CD4-positive, alpha-beta T cell treated with Interleukin-12 subunit alpha and Interleukin-12 subunit beta, for 1 hour (primary cell): ENCODE measurements around the gene GGA2.
"Not testable (repeated sequence)": the region's sequence is repeated elsewhere in the genome, so short reads cannot be mapped to it uniquely, and the experiment has no call there.

ENCODE experiments used
- DNase-seq: peaks from one replicate; pipeline ENCODE4 v3.0.0-alpha.2; 2020

GGA2 gene

DNA sequence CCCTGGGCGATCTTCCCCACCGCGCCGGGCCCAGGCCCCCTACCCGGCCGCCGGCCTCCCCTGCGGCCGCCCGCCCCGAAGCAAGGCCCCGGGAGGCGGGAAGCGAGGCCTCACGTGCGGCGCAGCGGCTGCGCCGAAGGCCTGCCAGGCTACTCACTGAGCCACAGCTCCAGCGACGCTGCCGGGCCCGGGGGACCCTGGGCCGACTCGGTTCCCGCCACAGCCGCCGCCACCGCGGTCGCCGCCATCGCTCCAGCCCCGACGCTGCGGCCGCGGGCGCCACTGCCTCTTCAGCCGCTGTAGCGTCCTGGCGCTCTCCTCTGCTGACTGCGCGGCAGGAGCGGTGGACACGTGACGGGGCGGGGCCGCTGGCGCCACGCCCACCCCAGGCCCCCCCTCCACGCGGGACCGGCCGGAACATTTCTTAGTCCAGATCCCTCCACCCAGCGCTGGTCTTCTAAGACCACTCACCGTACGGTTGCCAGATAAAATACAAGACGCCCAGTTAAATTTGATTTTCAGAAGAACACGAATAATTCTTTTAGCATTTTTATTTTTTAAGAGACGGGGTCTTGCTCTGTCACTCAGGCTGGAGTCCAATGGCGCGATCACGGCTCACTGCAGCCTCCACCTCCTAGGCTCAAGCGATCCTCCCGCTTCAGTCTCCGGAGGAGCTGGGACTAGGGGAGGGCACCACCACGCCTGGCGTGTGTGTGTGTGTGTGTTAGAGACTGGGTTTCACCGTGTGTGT, at the start of gene GGA2:
Gene GGA2 (minus strand): TSS at position 331 of the 751 bp plus-strand sequence. CDS start 83 bp downstream, at position 248.
- DNase-seq: peak; percentile 81

DNA sequence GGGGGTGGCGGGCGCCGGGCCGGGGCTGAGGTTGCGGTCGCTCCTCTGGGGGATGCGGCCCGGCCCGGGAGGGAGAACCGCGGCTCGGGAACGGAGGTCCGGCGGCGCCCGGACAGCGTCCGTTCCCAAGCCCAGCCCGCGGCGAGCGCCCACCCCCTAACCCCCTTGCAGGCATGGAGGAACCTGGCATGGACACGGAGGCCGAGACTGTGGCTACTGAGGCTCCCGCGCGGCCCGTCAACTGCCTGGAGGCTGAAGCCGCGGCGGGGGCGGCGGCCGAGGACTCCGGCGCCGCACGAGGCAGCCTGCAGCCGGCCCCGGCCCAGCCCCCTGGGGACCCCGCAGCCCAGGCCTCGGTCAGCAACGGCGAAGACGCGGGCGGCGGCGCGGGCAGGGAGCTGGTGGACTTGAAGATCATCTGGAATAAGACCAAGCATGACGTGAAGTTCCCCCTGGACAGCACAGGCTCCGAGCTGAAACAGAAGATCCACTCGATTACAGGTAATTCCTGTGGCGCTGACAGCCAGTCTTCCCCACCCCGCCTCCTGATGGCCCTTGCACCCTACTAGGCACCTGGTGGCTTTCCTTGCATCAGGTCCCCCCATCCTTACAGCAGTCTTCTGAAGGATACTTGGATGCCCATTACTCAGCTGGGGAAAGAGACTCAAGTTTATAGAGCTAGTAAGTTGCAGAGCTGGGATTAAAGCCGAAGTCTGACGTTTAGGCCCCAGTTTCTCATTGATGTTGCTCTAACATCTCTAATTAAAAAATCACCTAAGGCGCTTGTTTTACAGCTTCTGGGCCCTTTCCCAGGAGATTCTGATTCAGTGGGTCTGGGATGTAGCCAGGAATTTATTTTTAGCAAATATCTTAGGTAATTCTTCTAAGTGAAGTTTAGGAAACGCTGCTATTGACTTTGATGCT, 47.7 kb upstream of the GGA2 start:
- DNase-seq: no peak

GRCh38 chr16:23556881-23557778, 46.8 kb upstream of the GGA2 start, which contains the start of the genes EARS2 and UBFD1:
Gene EARS2 (minus strand): TSS chr16:23557350. CDS start chr16:23557343, 7 bp downstream.
Gene UBFD1 (plus strand): TSS chr16:23557727. CDS start chr16:23557743, 16 bp downstream.
- DNase-seq: peak; percentile 96

DNA sequence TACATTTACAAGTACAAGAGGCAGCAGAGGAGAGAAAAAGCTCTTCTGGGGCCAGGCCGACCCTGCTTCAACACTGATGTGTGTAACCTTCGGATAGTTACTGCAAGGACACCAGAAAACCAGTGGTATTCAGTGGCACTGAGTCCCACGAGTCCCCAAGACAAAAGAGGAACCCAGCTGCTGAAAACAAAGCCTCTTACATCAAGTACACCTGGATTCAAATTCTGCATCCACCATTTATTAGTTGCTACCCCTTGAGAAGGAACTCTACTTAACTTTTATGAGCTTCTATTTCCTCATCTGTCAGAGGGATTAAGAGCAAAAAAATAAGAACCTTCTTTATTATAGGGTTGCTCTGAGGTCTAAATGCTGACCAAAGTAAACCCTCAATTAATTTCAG, 44.2 kb upstream of the GGA2 start:
- DNase-seq: no peak

GRCh38 chr16:23552161-23552560, 41.9 kb upstream of the GGA2 start:
- no peak for DNase-seq

DNA sequence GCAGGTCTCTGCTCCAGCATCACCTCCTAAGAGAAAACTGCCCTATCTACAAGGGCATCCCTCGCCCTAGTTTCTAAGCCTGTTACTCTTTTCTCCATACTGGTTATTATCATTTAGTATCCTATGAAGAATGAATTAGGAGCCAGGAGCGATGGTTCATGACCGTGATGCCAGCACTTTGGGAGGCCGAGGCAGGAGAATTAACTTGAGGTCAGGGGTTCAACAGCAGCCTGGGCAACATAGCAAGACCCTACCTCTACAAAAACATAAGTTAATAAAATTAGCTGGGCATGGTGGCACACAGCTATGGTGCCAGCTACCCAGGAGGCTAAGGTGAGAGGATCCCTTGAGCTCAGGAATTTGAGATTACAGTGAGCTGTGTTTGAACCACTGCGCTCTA, 39.6 kb upstream of the GGA2 start:
- no peak for DNase-seq

DNA sequence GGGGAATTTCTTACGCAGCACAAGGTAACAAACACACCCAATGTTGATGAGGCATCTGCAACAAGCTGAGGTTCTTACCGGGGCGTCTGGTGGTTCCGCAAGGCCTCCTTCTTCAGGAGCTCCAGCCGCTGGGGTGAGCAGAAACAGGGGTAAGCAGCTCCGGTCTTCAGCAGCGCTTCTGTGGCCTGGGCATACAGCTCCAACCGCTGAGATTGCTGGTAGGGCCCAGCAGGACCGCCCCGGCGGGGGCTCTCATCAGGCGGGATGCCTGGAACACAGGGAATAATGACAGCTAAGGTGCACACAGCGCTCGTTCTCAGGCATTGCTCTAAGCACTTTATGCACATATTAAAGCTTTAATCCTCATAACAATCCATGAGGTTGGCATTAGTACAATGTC, 34.1 kb upstream of the GGA2 start:
- DNase-seq: no peak

DNA sequence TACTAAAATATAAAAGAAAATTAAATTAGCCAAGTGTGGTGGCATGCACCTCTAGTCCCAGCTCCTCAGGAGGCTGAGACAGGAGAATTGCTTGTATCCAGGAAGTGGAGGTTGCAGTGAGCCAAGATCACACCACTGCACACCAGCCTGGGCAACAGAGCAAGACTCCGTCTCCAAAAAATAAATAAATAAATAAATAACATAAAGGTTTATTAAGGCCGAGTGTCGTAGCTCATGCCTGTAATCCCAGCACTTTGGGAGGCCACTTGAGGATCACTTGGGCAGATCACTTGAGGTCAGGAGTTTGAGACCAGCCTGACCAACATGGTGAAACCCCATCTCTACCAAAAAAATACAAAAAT, 30.5 kb upstream of the GGA2 start:
- not testable (repeated sequence) for DNase-seq

DNA sequence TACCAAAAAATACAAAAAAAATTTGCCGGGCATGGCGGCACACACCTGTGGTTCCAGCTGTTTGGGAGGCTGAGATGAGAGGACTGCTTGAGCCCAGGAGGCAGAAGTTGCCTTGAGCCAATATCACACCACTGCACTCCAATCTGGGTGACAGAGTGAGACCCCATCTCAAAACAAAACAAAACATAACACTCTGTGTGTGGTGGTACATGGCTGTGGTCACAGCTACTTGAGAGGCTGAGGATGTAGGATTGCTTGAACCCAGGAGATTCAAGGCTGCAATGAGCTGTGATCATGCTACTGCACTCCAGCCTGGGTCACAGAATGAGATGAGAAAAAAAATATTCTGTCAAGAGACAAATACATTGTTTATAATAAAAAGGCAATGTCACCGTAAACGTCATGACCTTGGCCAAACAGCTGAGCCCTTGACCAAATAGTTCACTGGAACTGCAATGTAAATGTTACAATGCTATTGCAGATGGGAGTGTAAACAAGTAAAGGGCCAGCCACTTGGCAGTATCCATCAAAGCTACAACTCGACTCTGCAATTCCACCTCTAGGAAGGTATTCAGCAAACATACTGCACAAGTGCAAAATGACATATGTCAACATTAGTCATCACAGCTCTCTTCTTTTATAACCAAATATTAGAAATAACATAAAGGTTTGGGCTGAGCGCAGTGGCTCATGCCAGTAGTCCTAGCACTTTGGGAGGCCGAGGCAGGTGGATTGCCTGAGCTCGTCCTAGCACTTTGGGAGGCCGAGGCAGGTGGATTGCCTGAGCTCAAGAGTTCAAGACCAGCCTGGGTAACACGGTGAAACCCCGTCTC, 29.9 kb upstream of the GGA2 start:
- no peak for DNase-seq

GRCh38 chr16:23538919-23539278, 28.6 kb upstream of the GGA2 start:
- DNase-seq: no peak

DNA sequence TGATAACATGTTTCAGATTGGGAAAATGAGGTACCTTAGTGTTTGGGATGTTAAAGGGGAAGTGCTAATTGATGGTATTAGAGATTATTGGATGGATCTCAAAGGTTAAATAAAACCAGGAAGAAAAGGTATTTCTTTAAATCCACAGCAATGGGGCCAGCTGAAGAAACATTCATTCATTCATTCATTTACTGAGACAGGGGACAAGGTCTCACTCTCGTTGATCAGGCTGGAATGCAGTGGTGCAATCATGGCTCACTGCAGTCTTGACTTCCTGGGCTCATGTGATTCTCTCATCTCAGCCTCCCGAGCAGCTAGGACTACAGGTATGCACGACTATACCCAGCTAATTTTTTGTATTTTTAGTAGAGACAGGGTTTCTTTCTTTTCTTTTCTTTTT, 27.1 kb upstream of the GGA2 start:
- DNase-seq: no peak

GRCh38 chr16:23535901-23536300, 25.6 kb upstream of the GGA2 start:
- no peak for DNase-seq

DNA sequence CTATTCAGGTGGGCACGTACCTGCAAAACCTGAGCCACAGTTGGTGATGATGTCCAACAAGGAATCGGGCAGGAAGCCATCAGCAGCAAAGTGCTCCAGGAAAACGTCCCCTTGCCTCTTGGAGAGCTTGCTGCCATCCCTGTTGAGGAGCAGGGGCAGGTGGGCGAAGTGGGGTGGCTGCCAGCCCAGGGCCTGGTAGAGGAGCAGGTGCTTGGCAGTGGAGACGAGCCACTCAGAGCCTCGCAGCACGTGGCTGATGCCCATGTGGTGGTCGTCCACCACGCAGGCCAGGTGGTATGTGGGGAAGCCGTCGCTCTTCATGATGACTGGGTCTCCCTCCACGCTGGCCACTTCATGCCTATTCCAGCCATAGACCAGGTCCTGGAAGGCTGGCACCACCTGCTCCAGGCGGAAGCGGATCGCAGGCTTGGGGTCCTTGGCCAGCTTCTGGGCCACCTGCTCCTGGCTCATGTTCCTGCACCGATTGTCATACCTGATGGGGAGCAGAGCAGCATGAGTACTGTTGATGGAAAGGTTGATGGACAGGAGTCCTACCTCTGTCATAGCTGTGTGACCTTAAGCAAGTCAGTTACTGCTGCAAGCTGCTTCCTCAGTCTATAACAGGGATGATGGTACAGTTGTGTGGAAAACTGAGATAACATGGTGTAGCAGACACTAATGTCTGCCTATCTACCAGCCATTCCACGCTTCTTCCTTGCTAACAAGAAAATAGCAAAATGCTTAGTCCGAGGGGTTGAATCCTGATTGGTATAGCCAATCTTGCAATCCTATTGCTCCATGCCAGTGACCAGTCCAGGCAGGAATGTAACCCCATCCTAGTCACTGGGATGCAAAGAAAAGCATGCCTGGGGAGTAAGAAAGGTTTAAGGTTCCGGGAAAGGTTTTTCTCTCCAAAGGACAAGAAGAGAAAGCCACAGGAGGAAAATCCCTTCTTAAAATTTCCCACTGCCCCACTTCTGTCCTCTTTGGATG, 24.9 kb upstream of the GGA2 start:
- DNase-seq: no peak

- no peak for DNase-seq
These were observed 22.2 kb upstream of the GGA2 start for GRCh38 chr16:23532448-23532847.

- DNase-seq: no peak
These were observed 19.8 kb upstream of the GGA2 start for GRCh38 chr16:23530062-23530461.

DNA sequence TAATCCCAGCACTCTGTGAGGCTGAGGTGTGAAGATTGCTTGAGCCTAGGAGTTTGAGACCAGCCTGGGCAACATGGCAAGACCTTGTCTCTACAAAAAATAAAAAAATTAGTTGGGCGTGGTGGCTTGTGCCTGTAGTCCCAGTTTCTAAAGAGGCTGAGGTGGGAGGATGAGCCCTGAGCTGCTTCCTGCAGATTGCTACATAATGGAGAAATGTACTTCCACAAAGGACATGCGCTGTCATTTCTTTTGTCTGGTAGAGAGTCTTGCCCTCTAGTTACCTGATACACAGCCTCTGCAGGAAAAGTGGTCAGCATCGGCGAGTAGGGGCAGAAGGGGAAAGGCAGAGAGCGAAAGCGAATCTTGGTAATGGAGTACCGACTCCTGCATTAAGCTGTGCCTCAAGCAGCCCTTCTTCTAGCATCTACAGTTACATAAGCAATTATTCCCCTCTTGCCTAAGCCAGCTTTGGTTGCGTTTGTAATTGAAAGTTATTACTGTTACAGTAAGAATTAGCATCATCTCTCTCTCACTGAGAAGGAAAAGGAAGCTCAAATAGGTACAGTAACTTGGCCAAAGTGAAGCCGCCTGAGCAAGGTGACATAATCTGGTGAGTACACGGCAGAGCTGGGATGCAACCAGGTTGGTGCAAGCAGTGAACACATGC, 18.5 kb upstream of the GGA2 start:
- DNase-seq: no peak

GRCh38 chr16:23527961-23528643, 17.8 kb upstream of the GGA2 start:
- no peak for DNase-seq

DNA sequence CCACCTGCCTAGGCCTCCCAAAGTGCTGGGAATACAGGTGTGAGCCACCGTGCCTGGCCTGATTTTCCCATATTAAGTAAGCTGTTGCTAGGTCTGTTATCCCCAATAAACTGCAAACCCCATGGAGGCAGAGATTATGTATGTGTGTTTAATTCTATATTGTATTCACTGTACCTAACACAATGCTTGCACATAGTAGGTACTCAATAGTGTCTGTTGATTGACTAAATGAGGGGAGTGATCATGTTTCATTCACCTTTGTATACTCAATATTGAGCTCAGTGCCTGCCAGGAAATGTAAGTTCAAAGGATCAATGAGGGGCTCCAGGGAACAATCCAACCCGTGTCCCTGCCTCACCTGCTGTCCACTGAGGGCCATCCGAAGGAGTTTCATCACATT, 14.6 kb upstream of the GGA2 start:
- no peak for DNase-seq

GRCh38 chr16:23523876-23524385, 13.6 kb upstream of the GGA2 start:
- DNase-seq: no peak
